IPS DF 4.7 (cell line): ENCODE results near the gene OAS3.
"Not testable (repeated sequence)": the region's sequence is repeated elsewhere in the genome, so short reads cannot be mapped to it uniquely, and the experiment has no call there.

ENCODE experiments used
- DNase-seq: peaks from one replicate; pipeline ENCODE4 v3.0.0-alpha.2; 2013; ENCODE audit warnings: low spot score; ENCODE audit errors: extremely low read depth

The OAS3 gene, protein sequence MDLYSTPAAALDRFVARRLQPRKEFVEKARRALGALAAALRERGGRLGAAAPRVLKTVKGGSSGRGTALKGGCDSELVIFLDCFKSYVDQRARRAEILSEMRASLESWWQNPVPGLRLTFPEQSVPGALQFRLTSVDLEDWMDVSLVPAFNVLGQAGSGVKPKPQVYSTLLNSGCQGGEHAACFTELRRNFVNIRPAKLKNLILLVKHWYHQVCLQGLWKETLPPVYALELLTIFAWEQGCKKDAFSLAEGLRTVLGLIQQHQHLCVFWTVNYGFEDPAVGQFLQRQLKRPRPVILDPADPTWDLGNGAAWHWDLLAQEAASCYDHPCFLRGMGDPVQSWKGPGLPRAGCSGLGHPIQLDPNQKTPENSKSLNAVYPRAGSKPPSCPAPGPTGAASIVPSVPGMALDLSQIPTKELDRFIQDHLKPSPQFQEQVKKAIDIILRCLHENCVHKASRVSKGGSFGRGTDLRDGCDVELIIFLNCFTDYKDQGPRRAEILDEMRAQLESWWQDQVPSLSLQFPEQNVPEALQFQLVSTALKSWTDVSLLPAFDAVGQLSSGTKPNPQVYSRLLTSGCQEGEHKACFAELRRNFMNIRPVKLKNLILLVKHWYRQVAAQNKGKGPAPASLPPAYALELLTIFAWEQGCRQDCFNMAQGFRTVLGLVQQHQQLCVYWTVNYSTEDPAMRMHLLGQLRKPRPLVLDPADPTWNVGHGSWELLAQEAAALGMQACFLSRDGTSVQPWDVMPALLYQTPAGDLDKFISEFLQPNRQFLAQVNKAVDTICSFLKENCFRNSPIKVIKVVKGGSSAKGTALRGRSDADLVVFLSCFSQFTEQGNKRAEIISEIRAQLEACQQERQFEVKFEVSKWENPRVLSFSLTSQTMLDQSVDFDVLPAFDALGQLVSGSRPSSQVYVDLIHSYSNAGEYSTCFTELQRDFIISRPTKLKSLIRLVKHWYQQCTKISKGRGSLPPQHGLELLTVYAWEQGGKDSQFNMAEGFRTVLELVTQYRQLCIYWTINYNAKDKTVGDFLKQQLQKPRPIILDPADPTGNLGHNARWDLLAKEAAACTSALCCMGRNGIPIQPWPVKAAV

DNA sequence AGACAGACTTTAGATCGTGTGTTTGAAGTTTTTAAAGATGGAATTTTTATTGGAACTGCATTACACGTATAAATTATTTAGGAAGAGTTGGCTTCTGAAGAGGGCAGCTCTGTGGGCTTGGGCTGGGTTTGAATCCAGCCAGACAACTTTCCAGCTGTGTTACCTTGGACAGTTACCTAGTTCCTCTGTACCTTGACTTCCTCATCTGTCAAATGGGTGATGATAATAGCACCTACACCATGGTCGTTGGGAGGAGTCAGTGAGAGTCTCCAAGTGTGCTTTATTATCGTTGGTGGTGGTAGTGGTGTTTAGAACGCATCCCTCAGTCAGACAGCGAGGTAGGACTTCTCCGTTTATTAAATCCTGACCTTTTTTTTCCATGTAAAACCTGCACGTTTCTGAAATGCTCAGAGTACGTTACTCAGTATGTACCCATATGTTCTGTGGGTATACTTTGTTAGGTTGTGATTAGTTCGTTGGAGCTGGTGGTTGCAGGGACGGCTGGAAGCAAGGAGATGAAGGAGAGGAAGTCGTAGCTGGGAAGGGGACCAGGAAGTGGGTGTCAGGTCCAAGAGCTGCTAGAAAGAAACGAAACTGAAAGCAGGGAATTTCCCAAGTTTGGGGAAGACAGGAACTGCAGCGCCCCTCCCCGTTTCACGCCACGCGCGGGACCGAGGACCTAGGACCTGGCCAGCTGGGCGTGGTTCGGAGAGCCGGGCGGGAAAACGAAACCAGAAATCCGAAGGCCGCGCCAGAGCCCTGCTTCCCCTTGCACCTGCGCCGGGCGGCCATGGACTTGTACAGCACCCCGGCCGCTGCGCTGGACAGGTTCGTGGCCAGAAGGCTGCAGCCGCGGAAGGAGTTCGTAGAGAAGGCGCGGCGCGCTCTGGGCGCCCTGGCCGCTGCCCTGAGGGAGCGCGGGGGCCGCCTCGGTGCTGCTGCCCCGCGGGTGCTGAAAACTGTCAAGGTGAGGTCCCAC is at the start of gene OAS3:
Gene OAS3, plus strand, starts transcription at position 734 of the 979 bp plus-strand sequence. Its CDS starts 57 bp downstream, at position 791.
- no peak for DNase-seq

DNA sequence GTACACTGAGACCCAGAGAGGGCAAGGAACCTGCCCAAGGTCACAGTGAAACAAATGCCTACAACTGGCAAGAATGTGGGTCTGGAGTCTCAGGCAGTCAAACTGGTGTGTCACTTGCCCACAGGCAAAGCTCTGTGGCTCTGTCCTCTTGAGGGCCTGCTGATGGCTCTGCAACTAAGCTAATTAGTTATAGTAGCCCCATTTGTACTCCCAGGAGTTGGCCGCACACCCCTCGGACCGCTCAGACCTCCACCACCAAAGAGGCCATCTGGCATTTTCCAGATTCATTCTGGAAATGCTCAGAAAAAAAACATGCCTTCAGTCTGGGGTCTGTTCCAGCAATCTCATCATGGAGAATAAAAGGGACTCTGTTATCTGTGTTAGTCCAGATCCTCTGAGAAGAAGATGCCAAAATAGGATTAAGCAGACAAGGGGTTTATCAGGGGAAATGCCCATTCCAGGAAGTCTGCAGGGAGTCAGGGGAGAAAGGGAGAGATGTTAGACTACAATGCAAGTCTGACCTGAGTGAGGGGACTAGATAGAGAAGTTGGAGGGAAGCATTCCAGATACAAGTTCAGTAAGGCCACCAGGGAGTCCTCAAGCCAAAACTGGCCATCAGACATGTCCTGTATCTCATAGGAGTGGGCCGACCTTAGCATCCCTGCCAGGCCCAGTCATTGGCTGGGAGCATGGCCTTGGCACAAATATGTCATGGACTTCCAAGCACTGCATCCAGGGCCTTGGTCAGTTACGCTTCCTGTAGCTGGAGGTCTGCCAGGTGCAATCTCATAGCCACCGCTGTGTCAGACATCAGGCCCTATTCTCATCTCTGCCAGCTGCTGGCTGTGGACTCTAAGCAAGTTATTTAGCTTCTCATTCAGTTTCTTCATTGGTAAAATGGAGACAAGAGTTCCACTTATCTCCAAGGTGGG is 46.9 kb upstream of the OAS3 start:
- no peak for DNase-seq

DNA sequence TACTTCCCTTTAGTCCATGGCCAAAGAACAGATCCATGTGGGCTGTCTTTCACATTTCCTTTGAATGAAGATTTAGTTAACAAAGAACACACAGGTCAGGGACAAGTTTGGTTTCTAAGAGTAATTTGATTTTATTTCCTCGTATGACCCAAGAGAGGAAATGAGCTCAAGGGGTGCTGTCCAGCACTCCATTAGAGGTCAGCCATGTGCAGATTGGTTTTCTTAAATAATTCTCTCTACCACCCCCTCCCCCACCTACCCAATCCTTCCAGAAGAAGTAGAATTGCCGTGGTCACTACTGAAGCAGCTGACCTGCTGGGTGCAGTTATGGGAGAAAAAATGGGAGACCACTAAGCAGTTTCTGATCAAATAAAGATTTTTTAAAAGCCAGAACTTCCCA is 45.4 kb upstream of the OAS3 start:
- no peak for DNase-seq

DNA sequence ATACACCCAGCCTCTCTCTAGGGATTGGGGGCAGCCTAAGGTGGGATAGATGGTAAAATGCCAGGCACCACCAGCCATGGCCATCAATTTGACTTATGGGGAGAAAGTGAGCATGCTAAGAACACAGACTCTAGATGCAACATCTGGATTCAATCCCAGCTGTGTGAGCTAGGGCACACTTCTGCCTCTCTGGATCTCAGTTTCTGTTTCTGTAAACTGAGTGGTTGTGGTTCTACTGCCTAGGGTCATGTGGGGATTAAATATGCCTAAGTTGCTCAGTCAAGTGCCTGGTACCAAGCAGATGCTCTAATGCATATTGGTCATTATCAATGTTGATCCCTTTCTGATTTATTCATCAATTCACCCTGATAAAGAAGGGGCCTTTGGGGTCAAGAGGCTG is 44.1 kb upstream of the OAS3 start:
- no peak for DNase-seq

DNA sequence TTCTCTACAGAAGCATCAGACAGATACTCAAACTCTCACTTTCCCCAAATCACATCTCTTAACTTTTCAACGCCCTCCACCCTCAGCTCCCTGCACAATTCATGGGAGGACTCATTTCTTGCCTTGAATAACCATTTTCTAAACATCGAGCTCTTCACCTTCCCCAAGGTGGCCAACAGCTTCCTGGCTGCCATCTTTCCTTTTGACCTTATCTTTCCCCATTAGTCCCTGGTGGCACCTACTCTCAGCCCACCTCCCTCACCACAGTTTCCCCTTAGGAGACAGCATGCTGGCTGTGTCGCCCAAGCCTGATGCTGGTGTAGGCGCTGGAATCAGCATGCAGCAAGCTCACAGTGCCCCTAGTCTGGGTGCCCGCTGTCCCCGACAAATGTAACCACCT is 39.9 kb upstream of the OAS3 start:
- no peak for DNase-seq

DNA sequence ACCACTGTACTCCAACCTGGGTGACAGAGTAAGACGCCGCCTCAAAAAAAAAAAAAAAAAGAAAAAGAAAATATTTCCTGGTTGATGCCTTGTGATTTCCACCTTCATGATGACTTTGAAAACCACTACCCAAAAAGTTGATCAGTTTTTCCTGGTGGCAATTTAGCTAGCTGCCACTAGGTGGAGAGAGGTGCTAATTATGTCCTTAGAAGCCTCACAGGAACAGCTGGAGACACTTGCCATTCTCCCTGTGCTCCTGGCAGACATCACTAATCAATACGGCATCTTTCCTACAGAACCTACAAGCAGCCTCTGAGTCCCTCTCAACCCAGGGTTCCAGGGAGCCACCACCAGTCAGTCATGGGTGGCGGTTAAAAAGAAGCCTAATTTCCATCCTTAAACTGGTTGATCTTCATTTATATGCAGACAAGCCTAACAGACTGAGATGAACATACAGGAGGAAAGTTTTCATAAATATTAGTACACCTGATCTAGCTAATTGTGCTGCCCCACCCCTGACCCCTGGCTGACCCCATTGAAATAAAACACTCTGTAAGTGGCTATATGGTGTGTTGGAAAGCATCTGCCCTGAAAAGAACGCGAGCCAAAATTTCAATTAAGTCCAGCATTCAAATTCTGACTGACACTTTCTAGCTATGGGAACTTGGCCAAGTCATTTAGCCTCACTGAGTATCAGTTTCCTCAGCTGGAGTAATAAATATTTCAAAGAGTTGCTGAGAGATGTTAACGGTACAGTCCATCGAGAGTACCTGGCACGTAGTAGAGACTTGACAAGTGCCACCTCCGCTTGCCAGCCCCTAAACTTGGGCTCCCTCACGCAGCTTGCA is 37.8 kb upstream of the OAS3 start:
- DNase-seq = peak; percentile 71

DNA sequence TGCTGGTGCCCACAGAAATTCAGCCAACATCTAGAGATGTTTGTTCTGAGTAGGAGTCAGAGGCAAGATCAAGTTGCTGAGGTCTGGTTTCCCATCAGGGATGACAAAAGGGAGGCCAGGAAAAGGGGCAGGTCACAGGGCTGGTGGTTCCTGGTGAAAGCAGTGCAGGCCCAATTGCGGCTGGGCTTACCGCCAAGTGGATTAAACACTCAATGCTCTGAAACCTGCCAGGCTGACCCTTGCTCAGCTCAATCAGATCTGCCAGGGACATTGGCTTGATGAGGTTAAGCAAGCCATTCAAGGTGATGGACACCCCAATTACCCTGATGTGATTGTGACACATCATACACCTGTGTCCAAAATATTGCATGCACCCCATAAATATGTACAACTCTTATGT is 37.0 kb upstream of the OAS3 start:
- no peak for DNase-seq

DNA sequence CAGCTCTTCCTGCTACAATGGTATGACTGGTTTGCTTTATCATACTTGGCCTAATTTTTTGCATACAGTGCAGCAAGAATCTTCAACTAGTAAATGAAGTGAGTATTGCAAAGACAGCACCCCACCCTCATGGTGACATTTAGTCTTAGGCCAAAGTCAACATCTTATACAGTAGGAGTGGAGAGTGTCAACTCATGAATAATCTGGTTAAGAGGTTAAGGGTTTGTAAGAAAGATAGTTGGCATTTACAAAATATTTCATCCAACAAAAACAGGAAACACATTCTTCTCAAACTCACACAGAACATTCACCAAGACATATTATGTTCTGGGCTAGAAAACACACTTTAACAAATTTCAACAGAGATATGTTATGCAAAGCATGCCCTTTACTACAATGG is 33.7 kb upstream of the OAS3 start:
- no peak for DNase-seq

DNA sequence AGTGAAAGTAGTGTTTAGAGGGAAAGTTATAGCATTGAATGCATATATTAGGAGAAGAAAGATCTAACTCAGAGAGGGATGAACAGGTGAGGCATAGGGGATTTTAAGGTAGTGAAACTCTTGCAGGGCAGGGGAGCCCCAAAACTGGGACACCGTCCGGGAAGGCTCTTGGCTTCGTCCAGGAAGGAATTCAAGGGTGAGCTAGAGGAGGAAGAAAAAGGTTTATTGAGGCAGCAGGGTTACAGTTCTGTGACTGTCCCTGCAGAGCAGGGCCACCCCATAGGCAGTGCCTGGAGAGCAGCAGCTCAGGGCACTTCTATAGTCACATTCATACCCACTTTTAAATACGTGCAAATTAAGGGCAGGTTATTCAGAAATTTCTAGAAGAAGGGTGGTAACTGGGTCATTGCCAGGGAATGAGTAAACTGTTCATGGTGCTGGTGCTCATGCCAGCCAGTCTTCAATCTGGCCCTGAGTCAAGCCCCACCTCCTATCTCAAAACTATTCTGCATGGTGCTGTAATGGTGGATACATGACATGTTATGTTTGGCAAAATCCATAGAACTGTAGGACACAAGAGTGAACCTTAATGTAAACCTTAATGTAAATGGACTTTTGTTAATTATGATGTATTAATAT is 32.7 kb upstream of the OAS3 start:
- DNase-seq = no peak

DNA sequence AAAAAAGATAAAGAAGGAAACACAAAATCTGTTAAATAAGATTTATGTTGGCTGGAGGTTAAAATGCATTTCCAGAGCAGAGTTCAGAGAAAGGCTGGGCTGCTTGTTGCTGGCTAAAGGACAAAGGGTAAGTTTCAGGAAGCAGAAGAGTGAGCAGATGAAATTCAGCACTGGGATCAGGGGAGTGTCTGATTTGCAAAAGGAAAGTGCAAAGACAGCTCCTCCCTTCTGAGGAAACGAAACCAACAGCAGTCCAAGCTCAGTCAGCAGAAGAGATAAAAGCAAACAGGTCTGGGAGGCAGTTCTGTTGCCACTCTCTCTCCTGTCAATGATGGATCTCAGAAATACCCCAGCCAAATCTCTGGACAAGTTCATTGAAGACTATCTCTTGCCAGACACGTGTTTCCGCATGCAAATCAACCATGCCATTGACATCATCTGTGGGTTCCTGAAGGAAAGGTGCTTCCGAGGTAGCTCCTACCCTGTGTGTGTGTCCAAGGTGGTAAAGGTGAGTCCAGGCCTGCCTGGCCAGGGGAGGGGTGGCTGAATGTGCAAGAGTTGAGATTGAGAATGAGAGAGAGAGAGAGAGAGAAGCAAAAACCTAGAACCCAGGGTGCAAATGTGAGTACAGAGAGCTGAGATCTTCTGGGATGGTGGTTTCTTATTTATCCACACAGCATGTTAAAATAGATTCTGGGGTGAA is 31.4 kb upstream of the OAS3 start, which contains the start of gene OAS1:
Gene OAS1, plus strand, starts transcription at position 251 of the 703 bp plus-strand sequence. Its CDS starts 78 bp downstream, at position 329.
- no peak for DNase-seq

DNA sequence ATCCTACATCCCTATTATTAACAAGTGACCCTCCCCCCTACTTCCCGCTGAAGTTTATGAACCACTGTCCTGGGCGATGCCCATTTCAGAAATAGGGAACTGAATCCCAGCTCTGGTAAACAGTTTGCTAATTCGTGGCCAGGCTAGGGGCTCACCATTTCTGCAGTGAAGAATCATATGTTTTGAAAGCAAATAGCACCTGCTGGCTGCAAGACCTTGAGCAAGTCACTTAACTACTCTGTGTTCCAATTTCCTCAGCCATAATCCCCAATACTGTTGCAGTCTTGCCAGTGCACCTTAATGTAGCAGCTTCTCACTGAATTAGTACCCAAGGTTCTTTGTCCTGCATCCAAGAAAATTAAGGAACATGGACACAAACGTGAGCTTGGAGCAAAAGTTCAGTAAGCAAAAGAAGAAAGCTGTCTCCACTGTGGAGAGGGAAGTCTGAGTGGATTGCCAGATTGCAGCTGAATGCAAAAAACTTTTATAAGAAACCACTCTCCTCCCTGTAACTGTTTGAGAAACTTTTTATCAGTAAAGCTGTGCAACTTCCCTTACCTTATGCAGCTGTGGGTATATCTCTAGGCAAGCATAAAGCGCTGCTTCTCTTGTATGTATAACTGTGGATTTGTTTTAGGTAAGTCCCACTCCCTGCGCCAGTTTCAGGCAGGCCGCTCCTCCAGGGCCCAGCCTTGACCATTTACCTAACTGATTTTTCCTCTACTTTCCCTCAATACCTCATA is 30.7 kb upstream of the OAS3 start:
- no peak for DNase-seq

DNA sequence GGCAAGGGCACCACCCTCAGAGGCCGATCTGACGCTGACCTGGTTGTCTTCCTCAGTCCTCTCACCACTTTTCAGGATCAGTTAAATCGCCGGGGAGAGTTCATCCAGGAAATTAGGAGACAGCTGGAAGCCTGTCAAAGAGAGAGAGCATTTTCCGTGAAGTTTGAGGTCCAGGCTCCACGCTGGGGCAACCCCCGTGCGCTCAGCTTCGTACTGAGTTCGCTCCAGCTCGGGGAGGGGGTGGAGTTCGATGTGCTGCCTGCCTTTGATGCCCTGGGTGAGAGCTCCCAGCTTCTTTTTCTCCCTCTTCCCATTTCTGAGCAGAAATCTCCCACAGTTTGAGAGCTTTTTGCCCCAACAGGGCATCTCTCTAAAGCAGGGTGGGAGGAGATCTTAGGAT is 29.7 kb upstream of the OAS3 start:
- no peak for DNase-seq

DNA sequence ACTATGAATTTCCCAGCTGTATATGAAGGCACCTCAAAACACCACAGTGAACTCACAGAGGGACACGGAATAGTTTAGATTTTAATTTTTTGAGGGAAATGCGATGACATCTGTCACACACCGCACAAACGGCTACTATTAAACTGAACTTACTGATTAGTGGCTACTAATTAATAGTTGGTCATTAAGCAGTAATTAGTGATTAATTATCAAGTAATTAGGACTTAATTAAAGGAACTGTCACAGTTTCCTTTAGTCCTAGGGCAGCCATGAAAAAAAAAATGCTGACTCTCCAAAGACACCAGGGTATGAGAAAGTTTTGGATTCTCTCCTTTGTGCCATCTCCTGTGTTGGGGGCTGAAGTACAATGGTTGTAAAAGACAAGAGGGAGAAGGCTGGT is 28.6 kb upstream of the OAS3 start:
- no peak for DNase-seq

DNA sequence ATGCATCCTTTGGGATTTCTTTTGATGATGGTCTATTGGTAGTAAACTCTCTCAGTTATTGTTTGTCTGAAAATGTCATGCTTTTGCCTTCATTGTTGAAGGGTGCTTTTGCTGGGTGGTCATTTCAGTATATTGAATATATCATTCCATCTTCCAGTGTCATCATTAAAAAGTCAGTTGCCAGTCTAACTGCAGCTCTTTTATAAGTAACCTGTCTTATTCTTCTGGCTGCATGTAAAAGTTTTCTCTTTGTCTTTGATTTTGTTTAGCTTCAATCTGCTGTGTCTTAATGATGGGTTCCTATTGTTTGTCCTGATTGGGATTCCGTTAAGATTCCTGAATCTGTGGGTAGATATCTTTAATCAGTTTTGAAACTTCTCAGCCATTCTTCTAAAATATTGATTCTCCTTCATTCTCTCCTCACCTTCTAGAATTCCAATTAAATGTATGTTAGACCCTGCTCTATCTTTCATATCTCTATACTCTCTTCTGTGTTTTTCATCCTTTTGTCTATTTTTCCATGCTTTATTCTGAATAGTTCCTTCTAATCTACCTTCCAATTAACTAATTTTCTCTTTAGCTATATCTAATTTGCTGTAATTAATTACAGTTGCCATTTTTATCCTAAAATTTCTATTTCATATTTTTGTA is 25.1 kb upstream of the OAS3 start:
- no peak for DNase-seq

DNA sequence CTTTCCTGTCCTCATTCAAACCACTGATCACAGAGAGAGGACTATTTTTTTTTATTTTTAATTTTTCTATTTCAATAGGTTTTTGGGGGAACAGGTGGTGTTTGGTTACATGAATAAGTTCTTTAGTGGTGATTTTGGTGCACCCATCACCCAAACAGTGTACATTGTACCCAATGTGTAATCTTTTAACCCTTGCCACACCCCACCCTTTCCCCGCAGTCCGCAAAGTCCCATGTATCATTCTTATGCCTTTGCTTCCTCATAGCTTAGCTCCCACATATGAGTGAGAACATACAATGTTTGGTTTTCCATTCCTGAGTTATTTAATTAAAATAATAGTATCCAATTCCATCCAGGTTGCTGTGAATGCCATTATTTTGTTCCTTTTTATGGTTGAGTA is 24.4 kb upstream of the OAS3 start:
- not testable (repeated sequence) for DNase-seq

DNA sequence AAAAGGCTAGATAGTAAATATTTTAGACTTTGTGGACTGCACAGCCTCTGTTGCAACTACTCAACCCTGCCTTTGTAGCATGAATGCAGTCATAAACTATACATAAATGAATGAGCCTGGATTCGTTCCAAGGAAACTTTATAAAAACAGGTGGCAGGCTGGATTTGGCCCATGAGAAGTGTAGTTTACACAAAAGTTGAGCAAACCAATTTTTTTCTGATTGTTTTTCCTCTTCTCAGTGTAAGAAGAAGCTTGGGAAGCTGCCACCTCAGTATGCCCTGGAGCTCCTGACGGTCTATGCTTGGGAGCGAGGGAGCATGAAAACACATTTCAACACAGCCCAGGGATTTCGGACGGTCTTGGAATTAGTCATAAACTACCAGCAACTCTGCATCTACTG is 22.0 kb upstream of the OAS3 start:
- DNase-seq = no peak
